Upper lobe of left lung (tissue), 4 donors: ENCODE data around the gene PPP1R12B.
"Not testable (repeated sequence)": the region's sequence is repeated elsewhere in the genome, so short reads cannot be mapped to it uniquely, and the experiment has no call there.

Experiments used
- EP300 ChIP-seq, 4 donors: sonication (generic); formaldehyde crosslinking; IDR thresholded peaks; one replicate each; pipeline ENCODE4 v1.5.1; 2017; ENCODE audit warnings: antibody characterized with exemption in 4 of 4, control low read depth in 2 of 4
- POLR2A ChIP-seq, 4 donors: fragments of 450-650 bp; IDR thresholded peaks; one replicate each; pipeline ENCODE4 v1.5.1; 2016 to 2017; ENCODE audit warnings: antibody characterized with exemption in 4 of 4, mild to moderate bottlenecking in 2 of 4
- POLR2AphosphoS5 ChIP-seq, 2 donors: sonication (generic); formaldehyde crosslinking; IDR thresholded peaks; one replicate each; pipeline ENCODE4 v1.5.1; 2017; ENCODE audit warnings: antibody characterized with exemption in 2 of 2
- TF ChIP-seq, protein P1 (sequence below), 6 experiments: fragments of 450-650 bp in 4 of 6; fragments of 200-600 bp in 2 of 6; sonication (generic) in 2 of 6; IDR thresholded peaks; one replicate each; pipeline ENCODE4 v1.5.1; 2016 to 2019; ENCODE audit warnings: antibody characterized with exemption in 6 of 6

DNA sequence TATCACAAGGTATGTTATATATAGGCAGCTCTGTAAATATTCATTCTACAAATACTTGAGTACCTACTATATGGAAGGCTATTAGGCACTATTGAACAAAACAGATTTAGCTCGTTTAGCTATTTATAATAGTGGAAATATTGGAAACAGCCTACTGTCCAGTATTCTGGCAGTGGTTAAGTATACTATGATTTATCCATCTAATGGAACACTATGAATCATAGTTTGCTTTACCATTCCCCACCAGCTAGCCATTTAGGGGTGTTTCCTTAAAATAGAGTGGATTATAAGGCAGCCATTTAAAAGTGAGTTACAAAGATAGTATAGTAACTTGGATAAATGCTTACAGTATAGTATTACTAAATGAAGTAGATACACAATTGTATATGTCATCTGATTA lies 169.7 kb downstream of the PPP1R12B start:
- TF ChIP-seq, protein P1, sequence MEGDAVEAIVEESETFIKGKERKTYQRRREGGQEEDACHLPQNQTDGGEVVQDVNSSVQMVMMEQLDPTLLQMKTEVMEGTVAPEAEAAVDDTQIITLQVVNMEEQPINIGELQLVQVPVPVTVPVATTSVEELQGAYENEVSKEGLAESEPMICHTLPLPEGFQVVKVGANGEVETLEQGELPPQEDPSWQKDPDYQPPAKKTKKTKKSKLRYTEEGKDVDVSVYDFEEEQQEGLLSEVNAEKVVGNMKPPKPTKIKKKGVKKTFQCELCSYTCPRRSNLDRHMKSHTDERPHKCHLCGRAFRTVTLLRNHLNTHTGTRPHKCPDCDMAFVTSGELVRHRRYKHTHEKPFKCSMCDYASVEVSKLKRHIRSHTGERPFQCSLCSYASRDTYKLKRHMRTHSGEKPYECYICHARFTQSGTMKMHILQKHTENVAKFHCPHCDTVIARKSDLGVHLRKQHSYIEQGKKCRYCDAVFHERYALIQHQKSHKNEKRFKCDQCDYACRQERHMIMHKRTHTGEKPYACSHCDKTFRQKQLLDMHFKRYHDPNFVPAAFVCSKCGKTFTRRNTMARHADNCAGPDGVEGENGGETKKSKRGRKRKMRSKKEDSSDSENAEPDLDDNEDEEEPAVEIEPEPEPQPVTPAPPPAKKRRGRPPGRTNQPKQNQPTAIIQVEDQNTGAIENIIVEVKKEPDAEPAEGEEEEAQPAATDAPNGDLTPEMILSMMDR (IDR thresholded peaks at IDR 0.05), result not testable (repeated sequence)
- TF ChIP-seq POLR2A, POLR2AphosphoS5, EP300 (IDR thresholded peaks at IDR 0.05): not testable (repeated sequence)
